Measurements from ENCODE around the gene IFT122. TPM values are rescaled to one million over a fixed set of nuclear protein-coding genes. Genes with fewer than 3 reads are reported as not detected.

IFT122 gene
- total RNA-seq, 4 donors from 2014 or later, result 36.6 to 74.4 (median 43.3) TPM

DNA sequence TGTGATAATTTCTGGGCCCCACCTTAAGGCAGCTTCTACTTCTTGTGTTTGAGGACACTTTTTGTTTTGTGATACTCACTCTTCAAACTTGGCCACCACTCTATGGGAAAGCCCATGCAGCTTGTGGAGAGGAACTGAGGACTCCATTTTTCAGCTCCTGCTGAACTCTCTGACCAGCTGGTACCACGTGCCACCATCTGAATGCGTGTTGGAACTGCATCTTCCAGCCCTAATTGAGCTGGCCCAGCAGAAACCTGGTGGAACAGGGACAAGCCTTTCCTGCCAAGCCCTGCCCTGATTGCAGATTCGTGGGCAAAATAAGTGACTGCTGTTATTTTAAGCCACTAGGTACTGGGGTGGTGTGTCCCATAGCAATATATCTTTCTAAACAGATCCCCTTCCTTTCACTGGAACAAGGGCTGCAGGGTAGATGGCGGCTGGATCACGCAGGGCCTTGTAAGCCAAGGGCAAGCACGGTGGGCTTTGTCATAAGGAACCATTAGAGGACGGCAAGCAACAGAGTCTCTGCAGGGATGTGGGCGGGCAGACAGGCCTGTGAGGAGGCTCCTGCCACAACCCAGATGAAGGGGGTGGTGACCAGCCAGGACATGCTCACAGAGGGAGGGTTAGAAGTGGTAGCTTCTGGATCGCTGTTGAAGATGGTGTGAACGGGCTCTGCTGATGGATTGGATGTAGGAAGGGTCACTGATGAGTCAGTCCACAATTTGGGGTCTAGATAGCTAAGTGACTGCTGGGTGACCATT is 112.4 kb downstream of the IFT122 start:
- DNase-seq (ENCODE audit: low spot score in 2 of 2), result no peak
- WGBS, 2 donors, result 65 to 69% methylated on average over 10 of the region's 10 CpGs
- H3K9me3 ChIP-seq, result no peaks in the 10 kb centered on the region
- H3K36me3 ChIP-seq, result peaks cover 0 to 16% (median 0%) of the 10 kb centered on the region in 3 donors
- TF ChIP-seq EP300 (IDR thresholded peaks at IDR 0.05) (no peak), POLR2A (IDR thresholded peaks at IDR 0.05) (no peak)
- TF ChIP-seq, protein P1, sequence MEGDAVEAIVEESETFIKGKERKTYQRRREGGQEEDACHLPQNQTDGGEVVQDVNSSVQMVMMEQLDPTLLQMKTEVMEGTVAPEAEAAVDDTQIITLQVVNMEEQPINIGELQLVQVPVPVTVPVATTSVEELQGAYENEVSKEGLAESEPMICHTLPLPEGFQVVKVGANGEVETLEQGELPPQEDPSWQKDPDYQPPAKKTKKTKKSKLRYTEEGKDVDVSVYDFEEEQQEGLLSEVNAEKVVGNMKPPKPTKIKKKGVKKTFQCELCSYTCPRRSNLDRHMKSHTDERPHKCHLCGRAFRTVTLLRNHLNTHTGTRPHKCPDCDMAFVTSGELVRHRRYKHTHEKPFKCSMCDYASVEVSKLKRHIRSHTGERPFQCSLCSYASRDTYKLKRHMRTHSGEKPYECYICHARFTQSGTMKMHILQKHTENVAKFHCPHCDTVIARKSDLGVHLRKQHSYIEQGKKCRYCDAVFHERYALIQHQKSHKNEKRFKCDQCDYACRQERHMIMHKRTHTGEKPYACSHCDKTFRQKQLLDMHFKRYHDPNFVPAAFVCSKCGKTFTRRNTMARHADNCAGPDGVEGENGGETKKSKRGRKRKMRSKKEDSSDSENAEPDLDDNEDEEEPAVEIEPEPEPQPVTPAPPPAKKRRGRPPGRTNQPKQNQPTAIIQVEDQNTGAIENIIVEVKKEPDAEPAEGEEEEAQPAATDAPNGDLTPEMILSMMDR (IDR thresholded peaks at IDR 0.05), result no peak
- peak overlapping the region in 2 of 4 donors; percentile 90 to 95 for H3K27ac ChIP-seq
- H3K4me3 ChIP-seq, result no peak overlapping the region
- peaks cover 0 to 54% (median 35%) of the 10 kb centered on the region in 4 donors for H3K4me1 ChIP-seq
- H3K27me3 ChIP-seq, result no peaks in the 10 kb centered on the region

DNA sequence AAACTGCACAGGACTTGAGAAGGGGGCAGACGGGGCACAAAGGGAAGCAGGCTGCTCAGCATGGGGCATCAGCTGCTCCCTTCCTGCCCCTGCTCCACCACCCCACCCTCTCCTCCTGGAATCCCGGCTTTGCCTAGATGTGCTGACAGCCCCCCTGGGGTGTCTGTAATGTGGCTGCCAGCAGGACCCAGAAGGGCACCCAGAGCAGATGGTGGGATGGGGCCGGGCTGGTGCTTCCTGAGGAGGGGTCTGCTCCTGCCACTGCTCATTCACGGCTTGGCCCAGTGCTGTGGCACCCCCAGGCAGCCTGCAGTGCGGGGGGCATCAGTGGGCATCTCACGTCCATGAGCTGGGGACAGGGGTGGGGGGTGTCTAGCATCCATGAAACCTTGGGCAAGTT is 113.1 kb downstream of the IFT122 start:
- H3K27ac ChIP-seq, result peak overlapping the region in 2 of 4 donors; percentile 90 to 95
- WGBS, 2 donors, result 71 to 84% methylated on average over 4 to 6 of the region's 6 CpGs
- no peak for TF ChIP-seq POLR2A (IDR thresholded peaks at IDR 0.05)
- TF ChIP-seq, protein P1 (IDR thresholded peaks at IDR 0.05), result no peak
- no peak for TF ChIP-seq EP300 (IDR thresholded peaks at IDR 0.05)
- H3K4me3 ChIP-seq, result no peak overlapping the region
- no peak for DNase-seq (ENCODE audit: low spot score in 2 of 2)
- peaks cover 0 to 20% (median 0%) of the 10 kb centered on the region in 3 donors for H3K36me3 ChIP-seq
- H3K9me3 ChIP-seq, result no peaks in the 10 kb centered on the region
- H3K27me3 ChIP-seq, result no peaks in the 10 kb centered on the region
- H3K4me1 ChIP-seq, result peaks cover 0 to 61% (median 42%) of the 10 kb centered on the region in 4 donors

DNA sequence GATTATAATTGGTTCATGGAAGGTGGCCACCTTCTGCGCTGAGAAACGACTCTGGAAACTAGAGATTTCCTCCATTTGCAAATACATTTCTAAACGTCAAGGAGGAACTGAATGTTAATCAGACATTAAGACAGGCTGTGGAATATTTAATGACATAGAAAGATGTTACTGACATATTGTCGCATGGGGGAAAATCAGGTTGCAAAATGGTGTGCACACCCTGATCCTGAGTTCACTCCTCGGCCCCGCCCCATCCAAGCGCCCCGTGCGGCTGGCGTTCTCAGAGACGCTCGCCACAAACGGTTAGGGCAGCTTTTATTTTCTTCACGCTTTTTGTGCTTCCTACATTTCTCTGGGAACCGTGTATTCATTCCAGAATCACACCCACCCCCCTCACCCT is 113.7 kb downstream of the IFT122 start:
- no peak overlapping the region for H3K4me3 ChIP-seq
- no peaks in the 10 kb centered on the region for H3K9me3 ChIP-seq
- H3K36me3 ChIP-seq, result peaks cover 0 to 25% (median 0%) of the 10 kb centered on the region in 3 donors
- peaks cover 0 to 67% (median 48%) of the 10 kb centered on the region in 4 donors for H3K4me1 ChIP-seq
- WGBS, 2 donors, result 61 to 63% methylated on average over 15 of the region's 15 CpGs
- DNase-seq (ENCODE audit: low spot score in 2 of 2), result no peak
- no peaks in the 10 kb centered on the region for H3K27me3 ChIP-seq
- TF ChIP-seq POLR2A (IDR thresholded peaks at IDR 0.05) (no peak), EP300 (IDR thresholded peaks at IDR 0.05) (no peak)
- TF ChIP-seq, protein P1 (IDR thresholded peaks at IDR 0.05), result no peak
- H3K27ac ChIP-seq, result peak overlapping the region in 2 of 4 donors; percentile 90 to 95

DNA sequence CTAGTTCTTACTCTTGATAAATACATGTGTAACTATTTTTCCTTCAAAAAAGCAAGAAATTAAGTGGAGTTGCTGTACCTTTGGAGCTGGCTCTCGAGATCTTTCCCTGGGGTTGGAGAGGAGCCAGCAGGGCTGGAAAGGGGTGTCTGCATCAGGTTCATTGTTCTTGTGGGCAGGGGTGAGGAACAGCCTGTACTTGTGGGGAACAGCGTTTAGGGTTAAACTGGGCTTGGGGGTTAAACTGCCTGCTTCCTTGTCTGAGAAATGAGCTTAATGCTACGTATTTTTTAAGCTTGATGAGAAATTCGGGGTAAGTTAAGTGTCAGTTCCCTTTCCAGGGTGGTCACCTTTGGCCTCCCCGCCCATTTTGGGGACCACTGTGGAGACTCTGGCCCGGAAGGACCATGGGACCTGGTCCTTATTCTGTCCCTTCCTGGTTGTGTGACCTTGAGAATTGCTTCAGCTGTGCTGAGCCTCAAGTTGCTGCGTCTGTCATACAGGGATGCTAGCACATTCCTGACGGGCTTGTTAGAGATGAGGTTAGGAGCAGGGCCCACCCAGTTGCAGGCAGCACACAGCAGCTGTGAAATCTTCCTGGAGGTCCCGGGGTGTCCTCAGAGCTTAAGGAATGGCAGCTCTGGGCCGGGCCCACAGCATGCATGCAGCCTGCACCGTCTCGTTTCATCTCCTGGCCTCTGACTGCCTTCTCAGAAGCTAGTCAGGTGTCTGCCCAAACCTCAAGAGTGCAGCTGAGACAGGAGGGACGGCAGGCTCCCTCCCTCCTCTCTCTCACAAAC is 114.5 kb downstream of the IFT122 start:
- no peak for TF ChIP-seq POLR2A (IDR thresholded peaks at IDR 0.05)
- TF ChIP-seq, protein P1 (IDR thresholded peaks at IDR 0.05), result no peak
- TF ChIP-seq EP300 (IDR thresholded peaks at IDR 0.05), result no peak
- DNase-seq (ENCODE audit: low spot score in 2 of 2), result no peak
- peak overlapping the region in 3 of 4 donors; percentile 40 to 95 (median 90) for H3K27ac ChIP-seq
- WGBS, 2 donors, result 31 to 36% methylated on average over 11 to 12 of the region's 13 CpGs
- H3K4me1 ChIP-seq, result peaks cover 0 to 75% (median 56%) of the 10 kb centered on the region in 4 donors
- H3K36me3 ChIP-seq, result peaks cover 0 to 33% (median 0%) of the 10 kb centered on the region in 3 donors
- no peaks in the 10 kb centered on the region for H3K9me3 ChIP-seq
- no peak overlapping the region for H3K4me3 ChIP-seq
- H3K27me3 ChIP-seq, result no peaks in the 10 kb centered on the region

All from tibial nerve (tissue), 4 donors.